Ishikawa (cell line): ENCODE measurements around the gene PSMB11.

Experiments used
- CEBPB ChIP-seq: IDR thresholded peaks from 2 replicates; pipeline ENCODE4 v1.6.1; 2012
- CREB1 ChIP-seq: IDR thresholded peaks from 2 replicates; pipeline ENCODE4 v1.6.1; 2012; ENCODE audit warnings: low read depth
- EGR1 ChIP-seq: IDR thresholded peaks from 2 replicates; pipeline ENCODE4 v1.6.1; 2012
- EP300 ChIP-seq: IDR thresholded peaks from 2 replicates; pipeline ENCODE4 v1.6.1; 2012; ENCODE audit warnings: borderline replicate concordance
- FOXM1 ChIP-seq: IDR thresholded peaks from 2 replicates; pipeline ENCODE4 v1.6.1; 2012; ENCODE audit warnings: low read depth, borderline replicate concordance
- NFIC ChIP-seq: IDR thresholded peaks from 2 replicates; pipeline ENCODE4 v1.6.1; 2012
- RAD21 ChIP-seq: IDR thresholded peaks from 2 replicates; pipeline ENCODE4 v1.6.1; 2012; ENCODE audit warnings: low read depth
- TAF1 ChIP-seq: IDR thresholded peaks from 2 replicates; pipeline ENCODE4 v1.6.1; 2012; ENCODE audit warnings: low read depth, mild to moderate bottlenecking
- TCF12 ChIP-seq: IDR thresholded peaks from 2 replicates; pipeline ENCODE4 v1.6.1; 2012; ENCODE audit warnings: low read depth
- TEAD4 ChIP-seq: IDR thresholded peaks from 2 replicates; pipeline ENCODE4 v1.6.1; 2012
- USF1 ChIP-seq: IDR thresholded peaks from 2 replicates; pipeline ENCODE4 v1.6.1; 2012
- YY1 ChIP-seq: IDR thresholded peaks from 2 replicates; pipeline ENCODE4 v1.6.1; 2012; ENCODE audit warnings: low read depth
- ZBTB7A ChIP-seq: IDR thresholded peaks from 2 replicates; pipeline ENCODE4 v1.6.1; 2012; ENCODE audit warnings: low read depth
- TF ChIP-seq, protein P1 (sequence below): IDR thresholded peaks from 2 replicates; pipeline ENCODE4 v1.6.1; 2012
- TF ChIP-seq, protein P2 (sequence below): IDR thresholded peaks from 2 replicates; pipeline ENCODE4 v1.6.1; 2012; ENCODE audit warnings: low read depth, mild to moderate bottlenecking

The PSMB11 gene

DNA sequence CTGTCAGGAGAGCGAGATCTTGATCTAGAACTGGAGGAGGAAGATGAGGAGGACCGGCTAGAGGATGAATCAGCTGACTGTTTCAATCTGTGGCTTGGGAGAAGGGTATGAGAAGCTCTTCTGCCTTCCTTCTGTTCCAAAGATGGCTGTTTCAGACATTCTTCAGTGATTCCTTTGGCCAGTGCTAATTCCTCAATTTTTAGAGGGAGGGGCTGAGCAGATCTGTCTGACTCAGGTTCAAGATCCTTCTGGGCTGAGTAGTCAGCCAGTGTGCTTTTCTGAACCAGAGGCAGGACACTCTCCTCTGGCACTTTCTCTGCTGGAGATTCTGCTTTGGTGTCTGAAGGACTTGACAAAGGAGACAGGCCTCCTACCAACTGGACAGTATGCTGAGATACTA, 37.7 kb downstream of the PSMB11 start:
- TF ChIP-seq, protein P1, sequence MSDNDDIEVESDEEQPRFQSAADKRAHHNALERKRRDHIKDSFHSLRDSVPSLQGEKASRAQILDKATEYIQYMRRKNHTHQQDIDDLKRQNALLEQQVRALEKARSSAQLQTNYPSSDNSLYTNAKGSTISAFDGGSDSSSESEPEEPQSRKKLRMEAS: no peak
- no peak for TF ChIP-seq TEAD4
- TF ChIP-seq EP300: no peak
- no peak for TF ChIP-seq TAF1
- no peak for TF ChIP-seq CREB1
- no peak for TF ChIP-seq NFIC
- TF ChIP-seq FOXM1: no peak

GRCh38 chr14:23080474-23080873, 38.5 kb downstream of the PSMB11 start:
- TF ChIP-seq FOXM1 (no peak), TAF1 (no peak), TEAD4 (no peak), YY1 (no peak), CEBPB (no peak), USF1 (no peak), NFIC (no peak)

DNA sequence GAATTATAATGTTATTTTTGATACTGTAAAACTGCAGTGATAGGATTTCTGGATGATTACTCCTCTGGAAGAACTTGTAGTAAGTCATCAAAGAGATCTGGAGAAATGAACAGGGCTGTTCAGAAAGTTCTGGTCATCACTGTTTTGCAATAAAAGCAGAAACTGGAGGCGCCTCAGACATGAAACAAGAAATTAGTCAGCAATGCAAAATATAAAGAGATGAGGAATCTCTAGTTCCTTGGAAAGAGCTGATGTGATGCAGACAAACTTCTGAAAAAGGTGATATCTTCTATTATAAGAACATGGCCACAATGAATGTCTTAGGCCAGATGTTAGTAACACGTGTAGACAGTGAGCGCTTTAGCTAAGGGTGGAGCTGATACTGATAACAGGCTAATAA, 43.4 kb downstream of the PSMB11 start:
- no peak for TF ChIP-seq TEAD4
- no peak for TF ChIP-seq EP300
- no peak for TF ChIP-seq FOXM1
- TF ChIP-seq, protein P1: no peak
- no peak for TF ChIP-seq ZBTB7A
- TF ChIP-seq RAD21: no peak

DNA sequence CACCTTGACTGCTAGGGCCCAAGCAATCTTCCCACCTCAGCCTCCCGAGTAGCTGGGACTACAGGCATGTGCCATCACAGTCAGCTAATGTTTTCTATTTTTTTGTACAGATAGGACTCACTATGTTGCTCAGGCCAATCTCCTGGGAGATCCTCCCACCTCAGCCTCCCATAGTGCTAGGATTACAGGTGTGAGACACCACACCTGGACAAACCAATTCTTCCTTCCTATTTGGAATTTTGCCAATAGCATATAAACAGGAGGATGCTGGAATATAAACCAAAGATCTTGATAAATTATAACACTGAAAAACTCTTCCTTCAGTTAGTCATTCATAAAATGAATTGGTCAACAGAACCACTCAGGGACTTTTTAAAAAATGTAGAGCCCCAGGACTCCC, 44.6 kb downstream of the PSMB11 start:
- TF ChIP-seq NFIC: no peak
- TF ChIP-seq EP300: no peak
- no peak for TF ChIP-seq EGR1
- TF ChIP-seq, protein P2, sequence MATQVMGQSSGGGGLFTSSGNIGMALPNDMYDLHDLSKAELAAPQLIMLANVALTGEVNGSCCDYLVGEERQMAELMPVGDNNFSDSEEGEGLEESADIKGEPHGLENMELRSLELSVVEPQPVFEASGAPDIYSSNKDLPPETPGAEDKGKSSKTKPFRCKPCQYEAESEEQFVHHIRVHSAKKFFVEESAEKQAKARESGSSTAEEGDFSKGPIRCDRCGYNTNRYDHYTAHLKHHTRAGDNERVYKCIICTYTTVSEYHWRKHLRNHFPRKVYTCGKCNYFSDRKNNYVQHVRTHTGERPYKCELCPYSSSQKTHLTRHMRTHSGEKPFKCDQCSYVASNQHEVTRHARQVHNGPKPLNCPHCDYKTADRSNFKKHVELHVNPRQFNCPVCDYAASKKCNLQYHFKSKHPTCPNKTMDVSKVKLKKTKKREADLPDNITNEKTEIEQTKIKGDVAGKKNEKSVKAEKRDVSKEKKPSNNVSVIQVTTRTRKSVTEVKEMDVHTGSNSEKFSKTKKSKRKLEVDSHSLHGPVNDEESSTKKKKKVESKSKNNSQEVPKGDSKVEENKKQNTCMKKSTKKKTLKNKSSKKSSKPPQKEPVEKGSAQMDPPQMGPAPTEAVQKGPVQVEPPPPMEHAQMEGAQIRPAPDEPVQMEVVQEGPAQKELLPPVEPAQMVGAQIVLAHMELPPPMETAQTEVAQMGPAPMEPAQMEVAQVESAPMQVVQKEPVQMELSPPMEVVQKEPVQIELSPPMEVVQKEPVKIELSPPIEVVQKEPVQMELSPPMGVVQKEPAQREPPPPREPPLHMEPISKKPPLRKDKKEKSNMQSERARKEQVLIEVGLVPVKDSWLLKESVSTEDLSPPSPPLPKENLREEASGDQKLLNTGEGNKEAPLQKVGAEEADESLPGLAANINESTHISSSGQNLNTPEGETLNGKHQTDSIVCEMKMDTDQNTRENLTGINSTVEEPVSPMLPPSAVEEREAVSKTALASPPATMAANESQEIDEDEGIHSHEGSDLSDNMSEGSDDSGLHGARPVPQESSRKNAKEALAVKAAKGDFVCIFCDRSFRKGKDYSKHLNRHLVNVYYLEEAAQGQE: no peak
- no peak for TF ChIP-seq USF1
- no peak for TF ChIP-seq CREB1
- no peak for TF ChIP-seq TAF1
- TF ChIP-seq, protein P1: no peak
- no peak for TF ChIP-seq TEAD4
- TF ChIP-seq FOXM1: no peak
- no peak for TF ChIP-seq TCF12
- TF ChIP-seq RAD21: no peak
- no peak for TF ChIP-seq YY1
- TF ChIP-seq CEBPB: no peak
- no peak for TF ChIP-seq ZBTB7A

DNA sequence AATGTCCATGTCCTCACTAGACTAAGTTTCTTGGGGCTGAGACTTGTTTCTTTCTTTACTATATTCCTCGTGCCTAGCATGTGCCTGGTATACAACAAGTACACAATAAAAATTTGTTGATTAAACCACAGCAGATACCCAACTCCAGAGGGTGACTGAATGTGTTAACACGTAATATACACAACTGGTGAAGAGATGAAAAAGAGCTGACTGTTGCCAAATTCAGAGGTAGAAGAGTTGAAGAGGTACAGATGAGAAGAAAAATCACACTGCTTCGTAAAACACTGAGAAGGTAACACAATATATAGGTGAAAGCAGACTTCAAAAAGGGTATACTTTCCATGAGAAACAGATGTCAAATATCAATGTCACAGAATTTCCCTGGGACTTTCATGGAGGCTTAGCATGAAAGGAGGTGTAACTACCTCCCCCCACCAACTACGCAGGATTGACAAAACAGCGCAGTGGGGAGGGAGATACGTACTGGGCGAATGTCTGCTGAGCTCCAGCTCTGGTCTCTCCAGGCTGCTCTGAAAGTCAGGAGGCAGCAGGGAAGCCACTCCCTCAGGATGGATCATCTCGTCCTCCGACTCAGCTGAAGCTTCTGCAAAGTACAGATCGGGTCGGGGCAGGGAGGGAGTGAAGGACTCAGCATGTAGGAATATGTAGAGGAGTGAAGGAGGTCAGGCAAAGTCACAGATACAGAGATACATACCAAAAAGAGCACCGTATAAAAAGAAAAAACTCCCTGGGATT, 47.7 kb downstream of the PSMB11 start:
- TF ChIP-seq, protein P2: no peak
- no peak for TF ChIP-seq TAF1
- TF ChIP-seq YY1: no peak
- TF ChIP-seq, protein P1: no peak
- TF ChIP-seq CEBPB: no peak
- no peak for TF ChIP-seq NFIC
- TF ChIP-seq FOXM1: no peak
- no peak for TF ChIP-seq EGR1
- no peak for TF ChIP-seq TCF12
- TF ChIP-seq CREB1: no peak
- no peak for TF ChIP-seq USF1
- no peak for TF ChIP-seq RAD21
- no peak for TF ChIP-seq TEAD4
- TF ChIP-seq ZBTB7A: no peak
- no peak for TF ChIP-seq EP300
